Endothelial cell of umbilical vein (primary cell): ENCODE data around the gene ARMH3. TPM values are rescaled to one million over a fixed set of nuclear protein-coding genes. Genes with fewer than 3 reads are reported as not detected.

Experiments
- BruUV-seq: library from RNA; stranded (reverse); fragments of 400-500 nt; replicated peaks from 2 replicates; lab custom pipeline; 2021; lab: Mats Ljungman, UMichigan
- CTCF ChIA-PET: fragments of 300-600, 350-600 bp; sonication (Branson Sonifier 250); formaldehyde crosslinking; loops from one replicate; lab custom pipeline; 2021; ENCODE audit warnings: antibody characterized with exemption, inconsistent platforms; lab: Charles Lee
- POLR2A ChIA-PET: fragments of 300-600, 350-600 bp; sonication (Branson Sonifier 250); formaldehyde crosslinking; loops from one replicate; lab custom pipeline; 2021; ENCODE audit warnings: antibody characterized with exemption, inconsistent platforms; lab: Charles Lee
- DNase-seq: peaks from one replicate; pipeline ENCODE4 v3.0.0-alpha.2; 2011; ENCODE audit warnings: low read depth, low spot score
- FAIRE-seq: peaks from 2 replicates; lab custom pipeline; 2011; peaks lifted over from hg19 to GRCh38; lab: Jason Lieb, UNC
- H2AFZ ChIP-seq: 2 replicates; pipeline ENCODE4 v1.6.0; 2012; ENCODE audit warnings: low read depth, low read length, control low read depth, inconsistent platforms
- H3K27ac ChIP-seq: 2 replicates; pipeline ENCODE4 v1.5.1; 2011; ENCODE audit warnings: low read depth, mild to moderate bottlenecking, control low read depth, low read length, moderate library complexity; ENCODE audit not compliant: insufficient read depth
- H3K27me3 ChIP-seq, 2 experiments: 2 replicates each; pipeline versions ENCODE4 v1.6.0 to v1.6.1; 2011; ENCODE audit warnings: low read length in 2 of 2, mixed read lengths in 1 of 2; ENCODE audit not compliant: control insufficient read depth in 2 of 2, insufficient read depth in 2 of 2
- H3K36me3 ChIP-seq, 2 experiments: 2 replicates in 1 of 2; 3 replicates in 1 of 2; pipeline ENCODE4 v1.5.1; 2011; ENCODE audit warnings: low read length in 2 of 2, mild to moderate bottlenecking in 1 of 2, moderate library complexity in 1 of 2; ENCODE audit not compliant: control insufficient read depth in 2 of 2, insufficient read depth in 2 of 2; ENCODE audit errors: extremely low read depth in 1 of 2
- H3K4me1 ChIP-seq: 3 replicates; pipeline ENCODE4 v1.5.1; 2011; ENCODE audit warnings: mild to moderate bottlenecking, low read length; ENCODE audit not compliant: control insufficient read depth, insufficient read depth; ENCODE audit errors: extremely low read depth
- H3K4me2 ChIP-seq: 2 replicates; pipeline ENCODE4 v1.6.1; 2011; ENCODE audit warnings: low read length, control low read depth, mixed read lengths; ENCODE audit not compliant: insufficient read depth
- H3K4me3 ChIP-seq, 3 experiments: fragments of 200-600 bp in 1 of 3; sonication (generic), shearing (Covaris generic) in 1 of 3; replicated peaks in 1 of 3; 2 replicates each; pipeline ENCODE4 v1.5.1; 2011 to 2016; ENCODE audit warnings: control low read depth in 3 of 3, low read length in 3 of 3, mild to moderate bottlenecking in 2 of 3, inconsistent platforms in 1 of 3, low read depth in 1 of 3, moderate library complexity in 1 of 3; ENCODE audit not compliant: insufficient read depth in 1 of 3
- H3K79me2 ChIP-seq: 2 replicates; pipeline ENCODE4 v1.6.0; 2012; ENCODE audit warnings: low read length, inconsistent platforms; ENCODE audit not compliant: control insufficient read depth, insufficient read depth
- H3K9ac ChIP-seq: replicated peaks from 2 replicates; pipeline ENCODE3; 2011; ENCODE audit warnings: low read length, control low read depth; ENCODE audit not compliant: insufficient read depth; ENCODE audit errors: extremely low read depth
- H3K9me1 ChIP-seq: replicated peaks from 3 replicates; pipeline ENCODE4 v1.6.0; 2011; ENCODE audit warnings: mild to moderate bottlenecking, low read length; ENCODE audit not compliant: control insufficient read depth, insufficient read depth; ENCODE audit errors: extremely low read depth
- H3K9me3 ChIP-seq: replicated peaks from 2 replicates; pipeline ENCODE4 v1.5.1; 2012; ENCODE audit warnings: low read length, inconsistent platforms; ENCODE audit not compliant: control insufficient read depth, insufficient read depth
- H4K20me1 ChIP-seq: replicated peaks from 2 replicates; pipeline ENCODE3; 2011; ENCODE audit warnings: mild to moderate bottlenecking, low read length; ENCODE audit not compliant: control insufficient read depth, insufficient read depth; ENCODE audit errors: extremely low read depth
- CTCF ChIP-seq, 2 donors: IDR thresholded peaks; 1 replicate in 1 of 2; 2 replicates in 1 of 2; pipeline ENCODE4 v1.5.1; 2011; ENCODE audit warnings: low read length in 2 of 2, mild to moderate bottlenecking in 2 of 2, moderate library complexity in 2 of 2, control low read depth in 1 of 2, inconsistent platforms in 1 of 2, low read depth in 1 of 2; ENCODE audit not compliant: insufficient read depth in 1 of 2; ENCODE audit errors: extremely low read depth in 1 of 2
- EZH2 ChIP-seq: IDR thresholded peaks from 2 replicates; pipeline ENCODE4 v1.6.1; 2012; ENCODE audit warnings: borderline replicate concordance, low read depth, mild to moderate bottlenecking, moderate library complexity, low read length, inconsistent platforms; ENCODE audit not compliant: severe bottlenecking
- FOS ChIP-seq: IDR thresholded peaks from 2 replicates; pipeline ENCODE4 v1.6.1; 2011; ENCODE audit warnings: mild to moderate bottlenecking, low read length, moderate library complexity, borderline replicate concordance; ENCODE audit not compliant: insufficient read depth
- GATA2 ChIP-seq: IDR thresholded peaks from 2 replicates; pipeline ENCODE4 v1.7.0; 2011; ENCODE audit warnings: low read depth, mild to moderate bottlenecking, moderate library complexity, mixed read lengths, low read length; ENCODE audit not compliant: insufficient read length, insufficient read depth
- JUN ChIP-seq: IDR thresholded peaks from 2 replicates; pipeline ENCODE4 v1.6.1; 2011; ENCODE audit warnings: borderline replicate concordance, low read depth; ENCODE audit not compliant: insufficient read length, insufficient read depth
- MAX ChIP-seq: IDR thresholded peaks from 2 replicates; pipeline ENCODE4 v1.6.1; 2011; ENCODE audit not compliant: insufficient read depth, insufficient read length
- MYC ChIP-seq: IDR thresholded peaks from one replicate; pipeline ENCODE4 v1.6.1; 2011; ENCODE audit warnings: mild to moderate bottlenecking, low read depth, low read length
- POLR2A ChIP-seq: IDR thresholded peaks from 2 replicates; pipeline ENCODE4 v1.6.1; 2012; ENCODE audit warnings: low read depth, mild to moderate bottlenecking, control low read depth, low read length
- POLR2AphosphoS5 ChIP-seq: IDR thresholded peaks from 2 replicates; pipeline ENCODE4 v1.6.1; 2012; ENCODE audit warnings: low read depth, mild to moderate bottlenecking, control low read depth, low read length, moderate library complexity; ENCODE audit not compliant: insufficient read depth
- dilution Hi-C: fragments of 300-500 bp; cut with MboI; formaldehyde crosslinking; loops from one replicate; pipeline ENCODE4 v1.15.0; 2019; ENCODE audit warnings: low sequenced_read_pairs; ENCODE audit not compliant: extremely low pct_ligation_motif_present
- intact Hi-C: fragments of 100-400 bp; cut with micrococcal nuclease; formaldehyde crosslinking; loops from one replicate; pipeline ENCODE4 v1.10.0; 2022
- polyA plus RNA-seq, 4 experiments: library from polyadenylated mRNA; depleted of rRNA in 3 of 4; stranded (reverse) in 3 of 4; unstranded in 1 of 4; fragments of >200 nt; gene quantifications; 2 replicates each; pipeline versions ENCODE4 v1.2.1 to v1.2.3, GENCODE V29; 2011 to 2012; ENCODE audit warnings: missing spikeins in 1 of 4
- total RNA-seq: library from RNA; stranded (reverse); gene quantifications from 2 replicates; pipeline ENCODE4 v1.2.3, GENCODE V29; 2021

The ARMH3 gene
- total and polyA plus RNA-seq, 2 donors (not counting 3 experiments of a cell fraction or from before 2014, with no cell fraction given), result 13.1 to 17.6 TPM

- H3K36me3 ChIP-seq, result no peaks in the 10 kb centered on the region
- BruUV-seq, result no TSS peak
- TF ChIP-seq POLR2A (no peak), EZH2 (no peak), MAX (no peak), FOS (no peak), CTCF (IDR thresholded peaks at IDR 0.05; ENCODE audit: extremely low read depth in 1 of 2, insufficient read depth in 1 of 2, low read depth in 1 of 2, low read length in 2 of 2) (no peak), POLR2AphosphoS5 (no peak), MYC (no peak), JUN (no peak), GATA2 (no peak)
- no peaks in the 10 kb centered on the region for H3K9me3 ChIP-seq
- H3K27me3 ChIP-seq, result no peaks in the 10 kb centered on the region
- no peak overlapping the region for H2AFZ ChIP-seq
- intact Hi-C loops (no loop called here), dilution Hi-C loops (no loop called here)
- H3K27ac ChIP-seq, result no peak overlapping the region
- no peak overlapping the region for H3K4me2 ChIP-seq
- no peak overlapping the region for H3K9ac ChIP-seq
- ChIA-PET POLR2A (no interaction called here), CTCF (interaction anchor here (1.5 kb wide), 1 partner anchor 24 kb away, joined by 4 read pairs; no protein-coding TSS in a partner anchor)
- no peaks in the 10 kb centered on the region for H3K4me1 ChIP-seq
- H4K20me1 ChIP-seq, result no peaks in the 10 kb centered on the region
- DNase-seq (no peak), FAIRE-seq (no peak)
- H3K9me1 ChIP-seq, result no peaks in the 10 kb centered on the region
- no peaks in the 10 kb centered on the region for H3K79me2 ChIP-seq
- H3K4me3 ChIP-seq, result no peak overlapping the region
Observed at GRCh38 chr10:102096449-102096848, 40.5 kb upstream of the ARMH3 start.
